Tibial nerve (tissue), 4 donors: ENCODE data around the gene AVPR1A. TPM values are rescaled to one million over a fixed set of nuclear protein-coding genes. Genes with fewer than 3 reads are reported as not detected.

ENCODE experiments used
- DNase-seq, 2 donors: peaks; one replicate each; pipeline ENCODE4 v3.0.0-alpha.2; 2019; ENCODE audit warnings: low spot score in 2 of 2
- H3K27ac ChIP-seq, 4 donors: fragments of 200-600 bp; sonication (generic) in 3 of 4; one replicate each; pipeline ENCODE4 v1.5.1; 2017 to 2019; ENCODE audit warnings: mild to moderate bottlenecking in 1 of 4
- H3K27me3 ChIP-seq, 2 donors: fragments of 200-600 bp; sonication (generic) in 1 of 2; one replicate each; pipeline versions ENCODE4 v1.5.1 to v1.6.0; 2017 to 2019
- H3K36me3 ChIP-seq, 3 donors: fragments of 200-600 bp; sonication (generic); one replicate each; pipeline ENCODE4 v1.5.1; 2018 to 2019
- H3K4me1 ChIP-seq, 4 donors: fragments of 200-600 bp; sonication (generic) in 3 of 4; one replicate each; pipeline ENCODE4 v1.5.1; 2017 to 2019
- H3K4me3 ChIP-seq, 4 donors: fragments of 200-600 bp; sonication (generic) in 3 of 4; one replicate each; pipeline ENCODE4 v1.5.1; 2017 to 2019; ENCODE audit warnings: mild to moderate bottlenecking in 1 of 4, moderate library complexity in 1 of 4
- H3K9me3 ChIP-seq, 4 donors: fragments of 200-600 bp; sonication (generic) in 3 of 4; one replicate each; pipeline ENCODE4 v1.5.1; 2017 to 2019
- CTCF ChIP-seq, 5 experiments: fragments of 200-600 bp in 3 of 5; fragments of 450-650 bp in 2 of 5; sonication (generic) in 3 of 5; IDR thresholded peaks; one replicate each; pipeline ENCODE4 v1.5.1; 2016 to 2019; ENCODE audit warnings: antibody characterized with exemption in 5 of 5, mild to moderate bottlenecking in 3 of 5, moderate library complexity in 2 of 5
- EP300 ChIP-seq, 2 donors: sonication (generic); formaldehyde crosslinking; IDR thresholded peaks; one replicate each; pipeline ENCODE4 v1.6.1; 2017; ENCODE audit warnings: antibody characterized with exemption in 2 of 2, mild to moderate bottlenecking in 1 of 2
- POLR2A ChIP-seq, 2 donors: fragments of 450-650 bp; IDR thresholded peaks; one replicate each; pipeline ENCODE4 v1.6.1; 2017; ENCODE audit warnings: antibody characterized with exemption in 2 of 2, mild to moderate bottlenecking in 2 of 2, moderate library complexity in 2 of 2
- WGBS, 2 donors: methylation state at CpG; one replicate each; pipeline ENCODE4 v1.1.5; 2018; 5-methylcytosine and 5-hydroxymethylcytosine counted together
- total RNA-seq, 4 donors: library from RNA; depleted of rRNA; stranded (reverse); fragments of >200 nt; gene quantifications; one replicate each; pipeline ENCODE4 v1.1.0, GENCODE V29; 2016

Gene AVPR1A
- total RNA-seq, 4 donors from 2014 or later = 4.8 to 8.6 (median 6.2) TPM

- Histone ChIP-seq H3K27me3 (no peaks in the 10 kb centered on the region), H3K36me3 (no peaks in the 10 kb centered on the region), H3K27ac (no peak overlapping the region), H3K9me3 (no peaks in the 10 kb centered on the region), H3K4me3 (no peak overlapping the region), H3K4me1 (no peaks in the 10 kb centered on the region)
- no peak for DNase-seq
- WGBS, 2 donors = 68 to 83% methylated on average over 2 of the region's 2 CpGs
- TF ChIP-seq EP300 (IDR thresholded peaks at IDR 0.05) (no peak), POLR2A (IDR thresholded peaks at IDR 0.05) (no peak), CTCF (IDR thresholded peaks at IDR 0.05) (no peak)
Observed at GRCh38 chr12:63129927-63130326, 21.1 kb downstream of the AVPR1A start.

DNA sequence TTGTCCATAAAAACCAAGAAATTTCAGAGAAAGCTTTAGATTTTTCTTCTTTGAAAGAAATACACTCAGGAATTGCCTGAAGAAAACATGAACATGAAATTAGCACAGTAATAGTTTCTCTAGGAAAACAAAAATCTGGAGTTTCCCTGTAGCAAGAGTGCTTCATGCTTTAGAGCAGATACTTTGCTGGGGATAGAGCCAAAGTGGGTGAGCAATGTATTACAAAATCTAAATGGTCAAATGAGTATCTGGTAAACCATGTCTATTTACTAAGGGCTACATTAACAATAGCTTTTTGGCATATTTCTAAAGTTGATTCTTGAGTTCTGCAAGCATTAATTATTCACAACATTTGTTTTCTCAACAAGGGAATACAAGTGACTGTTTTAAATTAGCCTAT lies 26.2 kb downstream of the AVPR1A start:
- Histone ChIP-seq H3K9me3 (no peaks in the 10 kb centered on the region), H3K4me1 (no peaks in the 10 kb centered on the region), H3K4me3 (no peak overlapping the region), H3K36me3 (no peaks in the 10 kb centered on the region), H3K27ac (no peak overlapping the region), H3K27me3 (no peaks in the 10 kb centered on the region)
- no peak for TF ChIP-seq POLR2A (IDR thresholded peaks at IDR 0.05)
- no peak for TF ChIP-seq CTCF (IDR thresholded peaks at IDR 0.05)
- TF ChIP-seq EP300 (IDR thresholded peaks at IDR 0.05) = no peak
- DNase-seq = no peak

- no peak overlapping the region for H3K4me3 ChIP-seq
- DNase-seq = no peak
- no peaks in the 10 kb centered on the region for H3K4me1 ChIP-seq
- H3K27ac ChIP-seq = no peak overlapping the region
- no peaks in the 10 kb centered on the region for H3K36me3 ChIP-seq
- no peaks in the 10 kb centered on the region for H3K9me3 ChIP-seq
- no peak for TF ChIP-seq POLR2A (IDR thresholded peaks at IDR 0.05)
- TF ChIP-seq EP300 (IDR thresholded peaks at IDR 0.05) = no peak
- peak; percentile 38 to 71 (median 51) for TF ChIP-seq CTCF (IDR thresholded peaks at IDR 0.05)
- H3K27me3 ChIP-seq = no peaks in the 10 kb centered on the region
- WGBS, 2 donors = 9 to 10% methylated on average over 5 of the region's 5 CpGs
Observed at GRCh38 chr12:63103494-63104131, 47.4 kb downstream of the AVPR1A start.

DNA sequence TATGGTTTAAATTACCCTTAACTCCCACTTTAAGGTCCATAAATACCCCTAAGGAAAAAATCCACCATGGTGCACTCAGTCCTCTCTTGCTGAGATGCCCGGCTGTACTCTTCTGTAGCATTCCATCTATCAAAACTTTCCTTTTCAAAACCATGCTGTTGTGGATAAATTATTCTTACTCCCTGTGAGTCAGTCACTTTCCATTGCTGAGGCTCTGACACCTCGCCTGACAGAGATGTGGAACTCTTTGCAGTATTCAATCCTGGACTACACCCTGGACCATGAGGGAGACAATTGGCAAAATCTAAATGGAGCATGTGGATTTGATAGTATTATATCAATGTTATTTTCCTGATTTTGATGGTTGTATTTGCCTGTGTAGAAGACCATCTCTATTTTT lies 49.1 kb downstream of the AVPR1A start:
- Histone ChIP-seq H3K36me3 (no peaks in the 10 kb centered on the region), H3K27me3 (no peaks in the 10 kb centered on the region), H3K4me1 (no peaks in the 10 kb centered on the region), H3K4me3 (no peak overlapping the region), H3K27ac (no peak overlapping the region), H3K9me3 (no peaks in the 10 kb centered on the region)
- TF ChIP-seq EP300 (IDR thresholded peaks at IDR 0.05) = no peak
- TF ChIP-seq POLR2A (IDR thresholded peaks at IDR 0.05) = no peak
- no peak for TF ChIP-seq CTCF (IDR thresholded peaks at IDR 0.05)
- no peak for DNase-seq
- WGBS, 2 donors = 72 to 84% methylated on average over 2 of the region's 2 CpGs

DNA sequence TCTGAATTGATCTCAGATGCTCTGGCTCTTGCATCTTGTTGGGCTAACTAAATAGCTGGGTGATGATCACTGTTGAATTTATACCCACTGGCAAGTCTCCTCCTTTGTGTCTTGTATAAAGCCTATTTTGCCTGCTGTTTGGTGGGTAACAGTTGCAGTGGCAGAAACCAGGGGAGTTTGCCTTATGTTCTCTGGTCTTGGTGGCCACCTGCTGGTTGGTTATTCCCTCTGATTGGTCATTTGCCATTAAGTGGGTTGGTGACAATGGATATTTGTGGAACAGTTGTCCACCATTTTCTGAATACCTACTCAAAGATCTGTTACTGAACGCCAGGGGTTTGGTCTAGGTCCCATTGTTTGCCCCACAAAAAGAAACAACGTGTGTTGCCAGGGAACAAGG lies 52.1 kb downstream of the AVPR1A start:
- no peak overlapping the region for H3K27ac ChIP-seq
- 43 to 67% methylated on average over 2 of the region's 2 CpGs for WGBS, 2 donors
- H3K4me3 ChIP-seq = no peak overlapping the region
- TF ChIP-seq EP300 (IDR thresholded peaks at IDR 0.05) (no peak), CTCF (IDR thresholded peaks at IDR 0.05) (no peak), POLR2A (IDR thresholded peaks at IDR 0.05) (no peak)
- H3K4me1 ChIP-seq = no peaks in the 10 kb centered on the region
- DNase-seq = no peak
- no peaks in the 10 kb centered on the region for H3K27me3 ChIP-seq
- H3K9me3 ChIP-seq = no peaks in the 10 kb centered on the region
- H3K36me3 ChIP-seq = no peaks in the 10 kb centered on the region
